CD14-positive monocyte (primary cell): ENCODE data around the gene GAL3ST2. TPM values are rescaled to one million over a fixed set of nuclear protein-coding genes. Genes with fewer than 3 reads are reported as not detected.
A peak's percentile ranks its signal among the peaks of the same experiment; 100 is the strongest.

Experiments
- DNase-seq, 3 donors: peaks; one replicate each; pipeline ENCODE4 v3.0.0-alpha.2; 2011 to 2022
- H2AFZ ChIP-seq: 2 replicates; pipeline ENCODE4 v1.6.0; 2012; ENCODE audit warnings: mild to moderate bottlenecking, low read depth, low read length, inconsistent platforms; ENCODE audit not compliant: insufficient read depth, poor library complexity, severe bottlenecking
- H3K27ac ChIP-seq, 2 donors: 1 replicate in 1 of 2; 2 replicates in 1 of 2; pipeline ENCODE4 v1.5.1; 2012 to 2013; ENCODE audit warnings: low read length in 2 of 2, control low read depth in 1 of 2, inconsistent platforms in 1 of 2, low read depth in 1 of 2, mild to moderate bottlenecking in 1 of 2
- H3K27me3 ChIP-seq, 2 donors: one replicate each; pipeline versions ENCODE4 v1.6.0 to v1.6.1; 2011 to 2013; ENCODE audit warnings: low read length in 2 of 2; ENCODE audit not compliant: control insufficient read depth in 2 of 2, insufficient read depth in 2 of 2
- H3K36me3 ChIP-seq, 2 donors: replicated peaks in 1 of 2; 1 replicate in 1 of 2; 2 replicates in 1 of 2; pipeline versions ENCODE4 v1.5.1 to v1.6.1; 2012 to 2013; ENCODE audit warnings: low read length in 2 of 2, control low read depth in 1 of 2, inconsistent platforms in 1 of 2, mild to moderate bottlenecking in 1 of 2; ENCODE audit not compliant: insufficient read depth in 2 of 2, control insufficient read depth in 1 of 2
- H3K4me1 ChIP-seq, 2 donors: 1 replicate in 1 of 2; 2 replicates in 1 of 2; pipeline versions ENCODE4 v1.5.1 to v1.6.1; 2012 to 2013; ENCODE audit warnings: low read length in 2 of 2, control low read depth in 1 of 2, inconsistent platforms in 1 of 2, mild to moderate bottlenecking in 1 of 2, moderate library complexity in 1 of 2; ENCODE audit not compliant: insufficient read depth in 2 of 2, control insufficient read depth in 1 of 2
- H3K4me2 ChIP-seq: replicated peaks from 2 replicates; pipeline ENCODE3; 2012; ENCODE audit warnings: low read length, moderate library complexity, mild to moderate bottlenecking; ENCODE audit not compliant: poor library complexity, severe bottlenecking; ENCODE audit errors: extremely low read depth
- H3K4me3 ChIP-seq, 3 experiments: fragments of 200-600 bp in 1 of 3; sonication (generic) in 1 of 3; replicated peaks in 1 of 3; 1 replicate in 2 of 3; 2 replicates in 1 of 3; pipeline ENCODE4 v1.5.1; 2011 to 2013; ENCODE audit warnings: low read length in 3 of 3, mild to moderate bottlenecking in 3 of 3, control low read depth in 2 of 3, low read depth in 2 of 3, inconsistent platforms in 1 of 3, moderate library complexity in 1 of 3
- H3K79me2 ChIP-seq: 2 replicates; pipeline ENCODE4 v1.6.0; 2012; ENCODE audit warnings: mild to moderate bottlenecking, control low read depth, inconsistent platforms, low read length, moderate library complexity; ENCODE audit not compliant: insufficient read depth
- H3K9ac ChIP-seq: 2 replicates; pipeline ENCODE4 v1.6.0; 2017; ENCODE audit warnings: low read length, mild to moderate bottlenecking; ENCODE audit not compliant: insufficient read depth, poor library complexity, severe bottlenecking
- H3K9me3 ChIP-seq, 2 donors: replicated peaks in 1 of 2; 1 replicate in 1 of 2; 2 replicates in 1 of 2; pipeline versions ENCODE4 v1.5.1 to v1.6.1; 2012 to 2013; ENCODE audit warnings: low read length in 2 of 2, control low read depth in 1 of 2; ENCODE audit not compliant: control insufficient read depth in 1 of 2, insufficient read depth in 1 of 2
- H4K20me1 ChIP-seq: 2 replicates; pipeline ENCODE4 v1.6.0; 2012; ENCODE audit warnings: mild to moderate bottlenecking, low read length, control low read depth, moderate library complexity; ENCODE audit not compliant: insufficient read depth
- H3K27ac Mint-ChIP-seq, 7 donors: one replicate each; pipeline ENCODE4 v1.8.0; 2020; ENCODE audit warnings: mild to moderate bottlenecking in 7 of 7, mixed read lengths in 7 of 7, moderate library complexity in 6 of 7, inconsistent platforms in 2 of 7
- H3K27me3 Mint-ChIP-seq, 3 donors: one replicate each; pipeline ENCODE4 v1.8.0; 2021 to 2022; ENCODE audit warnings: low read depth in 3 of 3, mild to moderate bottlenecking in 3 of 3, mixed read lengths in 3 of 3, moderate library complexity in 3 of 3, inconsistent platforms in 1 of 3
- H3K36me3 Mint-ChIP-seq, 2 donors: one replicate each; pipeline ENCODE4 v1.8.0; 2020; ENCODE audit warnings: mixed read lengths in 2 of 2, inconsistent platforms in 1 of 2, mild to moderate bottlenecking in 1 of 2
- H3K4me1 Mint-ChIP-seq: one replicate; pipeline ENCODE4 v1.8.0; 2020; ENCODE audit warnings: mild to moderate bottlenecking, mixed read lengths
- H3K4me3 Mint-ChIP-seq, 2 donors: one replicate each; pipeline ENCODE4 v1.8.0; 2020; ENCODE audit warnings: mild to moderate bottlenecking in 2 of 2, mixed read lengths in 2 of 2, moderate library complexity in 1 of 2
- H3K9me3 Mint-ChIP-seq, 7 donors: one replicate each; pipeline ENCODE4 v1.8.0; 2020 to 2022; ENCODE audit warnings: mixed read lengths in 7 of 7, mild to moderate bottlenecking in 6 of 7, moderate library complexity in 6 of 7, inconsistent platforms in 2 of 7
- CTCF ChIP-seq: fragments of 200-600 bp; IDR thresholded peaks from one replicate; pipeline ENCODE4 v1.8.0; 2022; ENCODE audit warnings: antibody characterized with exemption, mild to moderate bottlenecking
- WGBS: methylation state at CpG from one replicate; pipeline ENCODE4 v1.1.5; 2013; ENCODE audit warnings: missing lambda C conversion rate; ENCODE audit not compliant: insufficient coverage; 5-methylcytosine and 5-hydroxymethylcytosine counted together
- intact Hi-C, 2 donors: fragments of 100-400 bp; cut with micrococcal nuclease; formaldehyde crosslinking; loops; one replicate each; pipeline versions ENCODE4 v1.15.0 to v1.15.1; 2023
- polyA plus RNA-seq, 3 donors: library from polyadenylated mRNA; depleted of rRNA in 1 of 3; unstranded in 2 of 3; stranded (reverse) in 1 of 3; fragments of 300-500 nt in 2 of 3; fragments of >200 nt in 1 of 3; fragmentation: Illumina TruSeq in 2 of 3; gene quantifications; 1 replicate in 2 of 3; 2 replicates in 1 of 3; pipeline ENCODE4 v1.2.3, GENCODE V29; 2012 to 2021

The GAL3ST2 gene
- polyA plus RNA-seq, 3 donors, result not detected

- intact Hi-C loops, result no loop called here
- peak in 1 of 3 donors; percentile 3 for DNase-seq
- Mint-ChIP-seq H3K4me3 (no peak overlapping the region), H3K9me3 (peaks cover 0 to 2% (median 0%) of the 10 kb centered on the region in 7 donors), H3K4me1 (no peaks in the 10 kb centered on the region), H3K36me3 (no peaks in the 10 kb centered on the region), H3K27ac (no peak overlapping the region), H3K27me3 (peaks cover 3 to 13% (median 6%) of the 10 kb centered on the region in 3 donors)
- H3K27me3 ChIP-seq, result peaks cover 0 to 4% of the 10 kb centered on the region in 2 donors
- H4K20me1 ChIP-seq, result no peaks in the 10 kb centered on the region
- no peak overlapping the region for H3K4me2 ChIP-seq
- 61% methylated on average over 8 of the region's 14 CpGs for WGBS
- H3K4me1 ChIP-seq, result peaks cover 0 to under 1% of the 10 kb centered on the region in 2 donors
- H2AFZ ChIP-seq, result no peak overlapping the region
- H3K9me3 ChIP-seq, result no peaks in the 10 kb centered on the region
- H3K79me2 ChIP-seq, result no peaks in the 10 kb centered on the region
- no peak overlapping the region for H3K27ac ChIP-seq
- no peak overlapping the region for H3K4me3 ChIP-seq
- H3K9ac ChIP-seq, result no peak overlapping the region
- no peaks in the 10 kb centered on the region for H3K36me3 ChIP-seq
- TF ChIP-seq CTCF, result no peak
These were observed 21.5 kb downstream of the GAL3ST2 start for GRCh38 chr2:241798081-241798630.

GRCh38 chr2:241798631-241799521 lies 22.3 kb downstream of the GAL3ST2 start:
- Histone ChIP-seq H3K4me2 (no peak overlapping the region), H3K4me3 (no peak overlapping the region), H3K27me3 (peaks cover under 1 to 8% of the 10 kb centered on the region in 2 donors), H3K27ac (no peak overlapping the region), H3K4me1 (peaks cover 2 to 8% of the 10 kb centered on the region in 2 donors), H2AFZ (no peak overlapping the region), H3K9ac (no peak overlapping the region), H3K79me2 (no peaks in the 10 kb centered on the region), H4K20me1 (no peaks in the 10 kb centered on the region), H3K9me3 (no peaks in the 10 kb centered on the region), H3K36me3 (no peaks in the 10 kb centered on the region)
- H3K4me1 Mint-ChIP-seq, result peaks cover 2% of the 10 kb centered on the region
- WGBS, result 97% methylated on average over 14 of the region's 21 CpGs
- TF ChIP-seq CTCF, result no peak
- peaks cover 5 to 18% (median 11%) of the 10 kb centered on the region in 3 donors for H3K27me3 Mint-ChIP-seq
- no peak overlapping the region for H3K27ac Mint-ChIP-seq
- H3K36me3 Mint-ChIP-seq, result no peaks in the 10 kb centered on the region
- intact Hi-C loops, result no loop called here
- no peak overlapping the region for H3K4me3 Mint-ChIP-seq
- H3K9me3 Mint-ChIP-seq, result peaks cover 0 to 2% (median 0%) of the 10 kb centered on the region in 7 donors
- peak in 1 of 3 donors; percentile 2 for DNase-seq
